Daoy (cell line): ENCODE results near the gene PIANP. TPM values are rescaled to one million over a fixed set of nuclear protein-coding genes. Genes with fewer than 3 reads are reported as not detected.
A peak's percentile ranks its signal among the peaks of the same experiment; 100 is the strongest.

Experiments
- DNase-seq: peaks from one replicate; pipeline ENCODE4 v3.0.0-alpha.2; 2015; ENCODE audit warnings: low read depth
- total RNA-seq: library from RNA; depleted of rRNA; stranded (reverse); fragments of >200 nt; shearing (Covaris generic); gene quantifications from 2 replicates; pipeline ENCODE4 v1.2.3, GENCODE V29; 2014; rRNA removed

PIANP gene
- total RNA-seq, 1 experiment from 2014 or later = 0.06 TPM

DNA sequence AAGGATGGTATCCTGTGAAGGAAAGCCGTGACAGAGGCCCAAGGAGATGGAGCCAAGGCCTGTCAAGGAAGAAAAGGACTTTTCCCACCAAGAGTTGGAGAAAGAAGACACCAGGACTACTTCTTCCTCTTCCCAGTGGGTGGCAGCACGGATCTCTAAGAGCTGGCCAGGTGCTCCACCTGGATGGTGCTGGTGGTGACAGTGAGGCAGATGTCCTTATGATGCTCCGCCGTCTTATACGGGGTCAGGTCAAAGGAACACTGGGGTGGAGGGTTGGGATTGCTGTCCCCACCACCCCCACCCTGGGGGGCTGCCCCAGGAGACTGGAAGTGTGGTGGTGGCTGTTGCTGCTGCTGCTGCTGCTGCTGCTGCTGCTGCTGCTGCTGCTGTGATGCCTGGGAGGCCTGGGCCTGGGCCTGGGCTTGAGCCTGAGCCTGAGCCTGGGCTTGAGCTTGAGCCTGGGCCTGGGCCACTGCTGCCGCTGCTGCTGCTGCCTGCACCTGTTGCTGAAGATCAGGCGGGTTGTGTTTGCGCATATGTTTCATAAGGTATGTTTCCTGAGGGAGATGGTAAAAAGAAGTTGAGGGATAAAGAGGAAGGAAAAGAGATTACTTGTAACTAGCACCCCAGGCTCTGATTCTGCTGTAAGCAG, 32.9 kb downstream of the PIANP start:
- DNase-seq = no peak

DNA sequence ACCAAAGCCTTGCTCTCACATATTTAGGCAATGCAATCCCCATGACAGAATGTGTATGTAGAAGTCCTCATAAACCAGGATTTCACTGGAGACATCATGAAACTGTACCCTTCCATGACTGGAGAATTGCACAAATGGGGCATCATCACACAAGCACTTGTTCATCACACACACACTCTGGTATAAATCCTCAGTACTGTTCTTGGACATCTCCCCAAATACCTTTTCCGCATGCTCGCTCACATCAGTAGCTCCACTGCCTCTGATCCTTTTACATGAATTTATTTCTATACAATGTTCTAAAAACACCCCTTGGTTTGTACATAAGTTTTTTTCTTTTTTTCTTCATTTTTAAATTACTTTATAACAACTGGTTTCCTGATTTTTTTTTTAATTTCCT, 34.4 kb downstream of the PIANP start:
- DNase-seq = no peak

DNA sequence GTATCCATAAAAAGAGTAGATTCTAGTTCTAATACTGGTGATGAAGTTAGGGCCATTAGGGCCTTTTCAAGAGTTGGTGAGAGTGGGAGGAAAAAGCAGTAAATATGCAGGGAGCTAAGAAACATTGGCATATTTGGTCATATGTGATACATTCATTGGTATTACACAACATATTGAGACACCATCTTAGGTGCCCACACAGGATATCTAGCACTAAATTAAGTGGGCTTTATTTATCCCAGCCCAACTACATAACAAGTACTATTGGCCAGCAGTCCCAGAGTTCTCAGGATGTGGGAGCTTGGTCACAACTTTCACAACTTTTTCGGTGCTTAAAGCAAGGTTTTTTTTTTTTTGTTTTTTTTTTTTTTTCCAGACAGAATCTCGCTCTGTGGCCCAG, 35.7 kb downstream of the PIANP start:
- no peak for DNase-seq

DNA sequence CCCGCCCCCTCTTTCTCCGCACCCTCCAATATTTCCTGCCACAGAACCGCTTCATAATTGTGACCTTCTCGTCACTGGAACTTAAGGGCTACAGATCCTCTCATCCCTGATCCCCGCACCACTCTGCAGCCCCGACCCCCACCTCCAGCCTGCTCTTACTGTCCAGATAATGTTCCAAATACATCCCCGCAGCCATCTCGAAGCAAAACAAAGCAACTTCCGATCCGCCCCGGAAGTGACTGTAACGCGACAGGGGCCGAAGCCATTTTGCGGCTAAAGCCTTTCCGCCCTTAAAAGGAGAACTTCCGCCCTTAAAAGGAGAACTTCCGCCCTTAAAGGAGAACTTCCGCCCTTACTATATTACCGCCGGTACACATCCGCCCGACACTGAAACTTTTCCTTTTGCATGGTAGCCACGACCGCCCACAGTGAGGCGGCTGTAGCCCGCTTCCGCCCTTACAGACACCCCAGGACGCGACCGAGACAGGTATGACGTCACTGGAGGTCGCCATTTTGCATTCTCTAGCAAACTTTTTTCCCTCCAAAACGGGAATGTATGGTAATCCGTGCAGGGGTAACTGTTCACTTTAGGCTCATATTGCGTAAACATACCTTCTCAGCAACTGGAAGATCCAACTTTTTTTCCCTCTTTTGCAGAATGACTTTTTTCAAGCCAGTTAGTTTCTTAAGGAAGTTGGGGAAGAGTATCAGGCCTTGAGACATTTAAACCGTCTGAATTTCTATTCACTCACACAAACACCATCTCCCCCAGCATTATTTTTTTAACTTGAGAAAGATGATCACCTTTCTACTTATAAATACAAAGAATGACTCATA, 37.5 kb downstream of the PIANP start, which contains the start of gene ING4:
TSS of gene ING4 (minus strand) at position 214 of the 837 bp plus-strand sequence. CDS start at position 196, 18 bp downstream.
- peak; percentile 99 for DNase-seq

DNA sequence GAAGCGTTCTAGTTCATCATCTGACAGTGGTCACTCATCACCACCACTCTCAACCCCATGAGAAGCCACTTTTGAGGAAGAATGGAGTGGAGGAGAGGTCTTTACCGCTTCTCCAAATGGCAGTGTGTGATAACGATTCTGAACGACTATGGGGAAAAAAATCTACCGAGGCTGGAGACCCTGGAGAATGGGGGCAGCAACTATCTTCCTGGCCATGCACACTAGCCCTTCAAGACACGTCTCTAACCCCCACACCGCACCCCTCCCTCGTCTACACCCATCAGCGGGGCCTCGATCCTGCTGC, 38.1 kb downstream of the PIANP start:
- no peak for DNase-seq

DNA sequence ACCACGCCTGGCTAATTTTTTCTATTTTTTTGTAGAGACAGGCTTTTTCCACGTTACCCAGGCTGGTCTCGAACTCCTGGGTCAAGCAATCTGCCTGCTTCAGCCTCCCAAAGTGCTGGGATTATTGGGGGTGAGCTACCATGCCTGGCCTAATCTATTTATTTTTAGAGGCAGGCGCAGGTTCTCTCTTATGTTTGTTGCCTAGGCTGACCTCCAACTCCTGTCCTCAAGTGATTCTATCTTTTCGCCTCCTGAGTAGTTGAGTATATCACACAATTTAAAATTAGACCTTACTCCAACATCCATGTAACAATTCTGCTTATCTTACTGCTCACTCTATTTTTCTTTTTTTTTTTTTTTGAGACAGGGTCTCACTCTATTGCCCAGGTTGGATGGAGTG, 46.6 kb downstream of the PIANP start:
- no peak for DNase-seq

DNA sequence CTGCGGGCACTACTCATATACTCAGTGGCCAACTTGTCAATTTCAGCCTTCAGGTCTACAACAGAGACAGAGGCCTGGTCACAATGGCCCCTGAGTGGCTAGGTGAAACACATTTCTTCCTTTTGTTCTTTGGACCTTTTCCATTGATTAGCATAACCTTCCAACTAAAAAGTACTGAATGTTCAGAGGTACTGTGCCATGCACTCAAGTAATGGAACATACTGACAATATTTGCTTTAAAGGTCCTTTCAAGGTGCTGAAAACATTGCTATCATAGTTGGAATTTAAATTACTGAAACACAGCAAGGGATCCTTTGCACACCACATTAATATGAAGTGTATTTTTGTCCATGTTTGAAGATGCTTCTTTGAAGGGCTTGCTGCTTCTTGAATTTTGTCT, 47.3 kb downstream of the PIANP start:
- no peak for DNase-seq

DNA sequence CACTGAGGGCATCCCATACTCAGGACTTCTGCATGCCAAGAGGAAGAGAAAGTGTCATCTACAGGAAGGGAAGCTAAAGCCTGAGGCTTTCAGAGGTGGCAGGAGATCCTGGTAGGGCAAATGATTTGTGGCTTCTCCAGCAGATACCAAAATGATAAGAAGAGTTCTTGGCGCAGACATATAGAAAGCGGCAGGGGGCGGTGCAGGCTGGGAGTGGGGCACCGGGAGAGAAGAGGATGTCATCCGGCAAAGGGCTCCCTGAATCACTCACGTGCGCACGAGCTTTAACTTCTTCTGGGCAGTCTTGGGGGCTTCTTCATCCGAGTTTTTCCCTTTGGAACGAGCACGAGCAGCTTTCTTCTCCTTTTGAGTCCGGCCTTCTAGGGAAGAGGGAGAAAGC, 48.2 kb downstream of the PIANP start:
- no peak for DNase-seq

DNA sequence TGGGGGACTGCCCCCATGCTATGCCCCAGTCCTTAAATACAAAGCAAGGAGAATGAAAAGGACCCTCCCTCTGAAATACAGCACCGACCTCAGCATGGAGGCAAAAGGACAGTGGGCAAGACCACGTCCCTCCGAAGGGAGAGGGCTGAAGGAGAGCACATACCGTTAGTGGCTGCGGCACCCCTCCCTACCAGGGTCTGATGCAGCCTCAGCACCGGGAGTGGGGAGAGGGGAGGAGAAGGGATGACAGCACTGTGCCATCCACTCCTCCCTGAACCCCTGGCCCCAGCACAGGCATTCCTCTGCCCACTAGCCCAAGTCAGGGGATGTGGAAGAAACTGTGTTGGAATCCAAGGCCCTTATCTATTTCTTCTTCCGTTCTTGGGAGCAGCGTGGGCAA, 49.8 kb downstream of the PIANP start:
- no peak for DNase-seq

DNA sequence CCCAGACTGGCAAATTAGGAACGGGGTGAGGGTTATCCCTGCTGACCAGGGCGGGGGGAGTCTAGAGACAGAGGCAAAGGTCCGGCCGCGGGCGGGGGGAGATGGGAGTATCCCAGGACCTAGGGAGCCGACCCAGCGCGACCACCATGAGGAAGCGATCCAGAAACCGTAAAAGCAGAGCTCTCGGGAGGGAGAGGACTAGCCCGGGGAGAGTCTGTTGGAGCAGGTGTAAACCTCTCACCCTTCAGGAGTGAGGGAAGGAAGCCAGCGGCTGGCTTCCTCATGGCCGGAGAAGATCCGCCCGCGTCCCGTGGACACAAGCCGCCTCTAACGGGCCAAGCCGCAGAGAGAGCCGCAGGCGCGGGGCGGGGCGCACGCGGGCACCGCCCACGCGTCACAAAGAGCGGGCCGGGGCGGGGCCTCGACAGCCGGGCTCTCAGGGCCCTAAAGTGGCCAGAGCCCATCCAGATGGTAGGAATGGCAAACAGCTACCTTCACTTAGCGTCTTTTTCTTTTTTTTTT, 53.5 kb downstream of the PIANP start, which contains the start of gene ACRBP:
TSS of gene ACRBP (minus strand) at position 350 of the 522 bp plus-strand sequence. CDS start at position 284, 66 bp downstream.
- DNase-seq = peak; percentile 63

DNA sequence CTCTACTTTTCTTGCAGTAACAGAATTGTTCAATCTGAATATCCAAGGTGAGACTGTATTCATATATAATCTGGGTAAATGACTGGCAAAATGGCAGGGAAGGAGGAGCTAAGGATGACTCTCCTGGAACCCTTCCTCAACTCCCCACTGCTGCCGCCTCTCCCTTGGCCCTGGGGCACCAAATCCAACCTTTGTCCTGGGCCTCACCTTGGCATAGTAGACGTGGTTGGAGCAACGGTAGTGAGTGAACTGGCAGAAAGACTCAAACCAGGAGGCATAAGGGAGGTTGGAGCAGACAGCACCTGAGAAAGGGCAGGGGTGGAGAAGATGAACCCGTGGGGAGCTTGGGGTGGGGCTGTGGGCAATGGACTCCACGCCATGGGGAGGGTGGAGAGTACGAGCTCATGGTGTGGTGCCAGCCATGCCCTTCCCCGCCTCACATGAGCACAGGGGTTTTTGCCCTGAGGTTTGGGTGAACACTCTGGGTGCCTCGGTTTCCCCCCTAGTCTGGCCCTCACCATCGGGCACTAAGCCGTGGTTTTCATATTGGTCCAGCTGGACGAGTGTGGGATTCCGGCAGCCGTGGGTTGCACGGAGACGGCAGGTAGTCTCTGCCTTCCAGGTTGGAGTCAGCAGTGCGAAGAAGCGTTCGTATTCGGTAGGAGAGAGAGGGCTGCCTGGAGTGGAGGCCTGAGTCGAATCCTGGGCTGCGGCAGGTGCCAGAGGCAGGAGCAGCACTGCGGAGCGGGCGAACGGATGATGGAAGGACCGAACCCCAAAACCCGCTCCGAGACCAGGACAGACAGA, 54.1 kb downstream of the PIANP start:
- DNase-seq = no peak

DNA sequence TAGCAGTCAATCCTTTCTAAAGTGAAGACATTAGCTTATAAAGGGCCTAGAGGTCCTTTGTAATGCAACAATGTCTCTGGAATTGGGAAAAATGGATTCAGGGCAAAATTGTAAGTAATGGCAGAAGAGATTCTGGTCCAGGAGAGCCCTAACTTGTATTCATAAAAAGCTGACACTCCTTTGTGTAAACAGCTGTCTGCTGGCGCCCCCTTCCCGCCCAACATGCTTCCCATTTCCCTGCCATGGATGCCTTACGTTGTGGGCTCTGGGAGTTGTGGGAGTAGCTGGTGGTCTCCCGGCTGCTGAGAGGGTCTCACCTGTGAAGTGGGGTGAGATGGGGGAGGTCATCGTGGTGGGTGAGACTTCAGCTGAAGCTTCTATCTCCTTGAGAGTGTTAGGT, 55.7 kb downstream of the PIANP start:
- DNase-seq = no peak

DNA sequence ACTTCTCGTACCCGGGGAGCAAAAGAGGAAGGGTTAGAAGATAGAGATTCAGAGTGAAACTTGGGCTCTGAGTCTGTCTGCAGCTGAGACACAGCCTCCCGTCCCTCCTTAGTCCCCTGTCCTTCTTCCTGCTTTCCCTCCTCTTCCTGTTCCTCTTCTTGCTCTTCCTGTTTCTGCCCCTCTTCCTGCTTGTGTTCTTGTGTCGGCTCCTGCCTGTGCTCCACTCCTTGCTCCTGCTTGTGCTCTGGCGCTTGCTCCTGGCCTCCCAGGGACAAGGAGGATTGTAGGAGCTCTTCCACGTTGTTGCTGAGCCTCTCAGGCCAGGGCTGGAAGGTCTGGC, 56.4 kb downstream of the PIANP start:
- DNase-seq = no peak

Other genes starting within 250 kb of the PIANP start
- gene TAPBPL, start 248.8 kb downstream of the PIANP start, total RNA-seq = 4.0 and 10.9 TPM in 2 replicates
- 0.74 and 1.2 TPM in 2 replicates for gene VAMP1, start 230.1 kb downstream of the PIANP start, total RNA-seq
- gene MRPL51, start 207.6 kb downstream of the PIANP start, total RNA-seq = 250 and 327 TPM in 2 replicates
- 95.2 and 117 TPM in 2 replicates for gene NCAPD2, start 206.7 kb downstream of the PIANP start, total RNA-seq
- 5,302 and 5,697 TPM in 2 replicates for gene GAPDH, start 166.3 kb downstream of the PIANP start, total RNA-seq
- 5.9 and 11.8 TPM in 2 replicates for gene IFFO1, start 144.8 kb downstream of the PIANP start, total RNA-seq
- gene NOP2, start 132.5 kb downstream of the PIANP start, total RNA-seq = 111 and 129 TPM in 2 replicates
- 330 and 358 TPM in 2 replicates for gene CHD4, start 93.4 kb downstream of the PIANP start, total RNA-seq
- gene LPAR5, start 64.9 kb downstream of the PIANP start, total RNA-seq = 0.86 TPM in 1 of 2 replicates, not detected in the other
- not detected in 2 replicates for gene ACRBP, start 53.4 kb downstream of the PIANP start, total RNA-seq
- 23.4 and 28.0 TPM in 2 replicates for gene ING4, start 37.7 kb downstream of the PIANP start, total RNA-seq
- gene ZNF384, start 11.4 kb downstream of the PIANP start, total RNA-seq = 15.9 and 21.8 TPM in 2 replicates
- gene COPS7A, start 23.2 kb upstream of the PIANP start, total RNA-seq = 88.4 and 96.6 TPM in 2 replicates
- 226 and 233 TPM in 2 replicates for gene MLF2, start 52.3 kb upstream of the PIANP start, total RNA-seq
- 196 and 217 TPM in 2 replicates for gene PTMS, start 65.5 kb upstream of the PIANP start, total RNA-seq
- 0.33 TPM in 1 of 2 replicates, not detected in the other for gene LAG3, start 71.7 kb upstream of the PIANP start, total RNA-seq
- not detected in 2 replicates for gene CD4, start 88.7 kb upstream of the PIANP start, total RNA-seq
- gene GPR162, start 121.0 kb upstream of the PIANP start, total RNA-seq = 0.74 and 0.92 TPM in 2 replicates
- gene P3H3, start 127.6 kb upstream of the PIANP start, total RNA-seq = 24.1 and 24.8 TPM in 2 replicates
- gene GNB3, start 140.1 kb upstream of the PIANP start, total RNA-seq = 0.71 and 1.4 TPM in 2 replicates
- gene CDCA3, start 150.5 kb upstream of the PIANP start, total RNA-seq = 107 TPM in 2 replicates
- gene USP5, start 151.3 kb upstream of the PIANP start, total RNA-seq = 134 and 140 TPM in 2 replicates
- 1,485 and 1,599 TPM in 2 replicates for gene TPI1, start 166.7 kb upstream of the PIANP start, total RNA-seq
- gene SPSB2, start 172.5 kb upstream of the PIANP start, total RNA-seq = 2.9 and 8.3 TPM in 2 replicates
- gene LRRC23, start 204.0 kb upstream of the PIANP start, total RNA-seq = 7.0 and 16.1 TPM in 2 replicates
- 9.0 and 13.4 TPM in 2 replicates for gene ENO2, start 213.8 kb upstream of the PIANP start, total RNA-seq
- 3.3 and 5.4 TPM in 2 replicates for gene ATN1, start 227.1 kb upstream of the PIANP start, total RNA-seq
- not detected in 2 replicates for gene RNU7-1, start 243.0 kb upstream of the PIANP start, total RNA-seq
- gene C12orf57, start 243.2 kb upstream of the PIANP start, total RNA-seq = 216 and 272 TPM in 2 replicates